ENCODE results near the gene EBNA1BP2.

GRCh38 chr1:43177691-43178090 is 5.6 kb upstream of the EBNA1BP2 start:
- TF ChIP-seq EZH2 (IDR thresholded peaks at IDR 0.05; ENCODE audit: borderline replicate concordance, low read length) = no peak
- TF ChIP-seq, protein P1, sequence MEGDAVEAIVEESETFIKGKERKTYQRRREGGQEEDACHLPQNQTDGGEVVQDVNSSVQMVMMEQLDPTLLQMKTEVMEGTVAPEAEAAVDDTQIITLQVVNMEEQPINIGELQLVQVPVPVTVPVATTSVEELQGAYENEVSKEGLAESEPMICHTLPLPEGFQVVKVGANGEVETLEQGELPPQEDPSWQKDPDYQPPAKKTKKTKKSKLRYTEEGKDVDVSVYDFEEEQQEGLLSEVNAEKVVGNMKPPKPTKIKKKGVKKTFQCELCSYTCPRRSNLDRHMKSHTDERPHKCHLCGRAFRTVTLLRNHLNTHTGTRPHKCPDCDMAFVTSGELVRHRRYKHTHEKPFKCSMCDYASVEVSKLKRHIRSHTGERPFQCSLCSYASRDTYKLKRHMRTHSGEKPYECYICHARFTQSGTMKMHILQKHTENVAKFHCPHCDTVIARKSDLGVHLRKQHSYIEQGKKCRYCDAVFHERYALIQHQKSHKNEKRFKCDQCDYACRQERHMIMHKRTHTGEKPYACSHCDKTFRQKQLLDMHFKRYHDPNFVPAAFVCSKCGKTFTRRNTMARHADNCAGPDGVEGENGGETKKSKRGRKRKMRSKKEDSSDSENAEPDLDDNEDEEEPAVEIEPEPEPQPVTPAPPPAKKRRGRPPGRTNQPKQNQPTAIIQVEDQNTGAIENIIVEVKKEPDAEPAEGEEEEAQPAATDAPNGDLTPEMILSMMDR (IDR thresholded peaks at IDR 0.05; ENCODE audit: low read length) = no peak

All from OCI-LY1 (cell line).